ENCODE data around the gene KIF20B. TPM values are rescaled to one million over a fixed set of nuclear protein-coding genes. Genes with fewer than 3 reads are reported as not detected.
A peak's percentile ranks its signal among the peaks of the same experiment; 100 is the strongest.

The KIF20B gene
- total RNA-seq, 2 experiments from 2014 or later, result 66.4 to 85.7 TPM

- no peaks in the 10 kb centered on the region for H3K4me1 Mint-ChIP-seq
- ChIA-PET CTCF (interaction anchor here (1.2 to 1.4 kb wide), 2 partner anchors 10 to 12 kb away, joined by 3 to 4 read pairs; no protein-coding TSS in a partner anchor), POLR2A (no interaction called here)
- no peaks in the 10 kb centered on the region for H3K36me3 Mint-ChIP-seq (ENCODE audit: low read depth)
- peaks cover 21% of the 10 kb centered on the region for H3K27me3 Mint-ChIP-seq
- DNase-seq, result no peak
- H3K27ac Mint-ChIP-seq, result no peak overlapping the region
- no peak overlapping the region for H3K4me3 Mint-ChIP-seq
- no peaks in the 10 kb centered on the region for H3K9me3 Mint-ChIP-seq
Observed at GRCh38 chr10:89665302-89665701, 36.1 kb upstream of the KIF20B start.

GRCh38 chr10:89666138-89666537 is 35.3 kb upstream of the KIF20B start:
- Mint-ChIP-seq H3K4me1 (no peaks in the 10 kb centered on the region), H3K27ac (no peak overlapping the region), H3K9me3 (no peaks in the 10 kb centered on the region), H3K36me3 (ENCODE audit: low read depth) (no peaks in the 10 kb centered on the region), H3K27me3 (peaks cover 21% of the 10 kb centered on the region), H3K4me3 (no peak overlapping the region)
- no peak for DNase-seq
- POLR2A ChIA-PET, result no interaction called here
- CTCF ChIA-PET, result no interaction called here

- no peaks in the 10 kb centered on the region for H3K36me3 Mint-ChIP-seq (ENCODE audit: low read depth)
- no peaks in the 10 kb centered on the region for H3K4me1 Mint-ChIP-seq
- H3K27me3 Mint-ChIP-seq, result peaks cover 17% of the 10 kb centered on the region
- no peak overlapping the region for H3K4me3 Mint-ChIP-seq
- no peak for DNase-seq
- no peak overlapping the region for H3K27ac Mint-ChIP-seq
- no peaks in the 10 kb centered on the region for H3K9me3 Mint-ChIP-seq
- ChIA-PET CTCF (interaction anchor here (0.6 to 1.2 kb wide), 3 partner anchors 9 to 16 kb away, joined by 3 read pairs; no protein-coding TSS in a partner anchor), POLR2A (no interaction called here)
Observed at GRCh38 chr10:89668386-89669071, 32.9 kb upstream of the KIF20B start.

- Mint-ChIP-seq H3K9me3 (no peaks in the 10 kb centered on the region), H3K27ac (no peak overlapping the region), H3K4me3 (no peak overlapping the region), H3K36me3 (ENCODE audit: low read depth) (no peaks in the 10 kb centered on the region), H3K27me3 (peaks cover 17% of the 10 kb centered on the region), H3K4me1 (no peaks in the 10 kb centered on the region)
- DNase-seq, result no peak
- CTCF ChIA-PET, result no interaction called here
- POLR2A ChIA-PET, result no interaction called here
Observed at GRCh38 chr10:89669985-89670384, 31.4 kb upstream of the KIF20B start.

- H3K27ac Mint-ChIP-seq, result no peak overlapping the region
- POLR2A ChIA-PET, result no interaction called here
- H3K9me3 Mint-ChIP-seq, result no peaks in the 10 kb centered on the region
- H3K27me3 Mint-ChIP-seq, result peaks cover 14% of the 10 kb centered on the region
- no peaks in the 10 kb centered on the region for H3K36me3 Mint-ChIP-seq (ENCODE audit: low read depth)
- H3K4me1 Mint-ChIP-seq, result no peaks in the 10 kb centered on the region
- CTCF ChIA-PET, result no interaction called here
- H3K4me3 Mint-ChIP-seq, result no peak overlapping the region
- DNase-seq, result no peak
Observed at GRCh38 chr10:89670926-89671325, 30.5 kb upstream of the KIF20B start.

GRCh38 chr10:89677341-89677740 is 24.0 kb upstream of the KIF20B start:
- POLR2A ChIA-PET, result no interaction called here
- CTCF ChIA-PET, result interaction anchor here (1.2 kb wide), 1 partner anchor 9 kb away, joined by 3 read pairs; no protein-coding TSS in a partner anchor
- no peaks in the 10 kb centered on the region for H3K36me3 Mint-ChIP-seq (ENCODE audit: low read depth)
- H3K9me3 Mint-ChIP-seq, result no peaks in the 10 kb centered on the region
- H3K4me1 Mint-ChIP-seq, result no peaks in the 10 kb centered on the region
- no peak overlapping the region for H3K4me3 Mint-ChIP-seq
- H3K27ac Mint-ChIP-seq, result no peak overlapping the region
- peaks cover 10% of the 10 kb centered on the region for H3K27me3 Mint-ChIP-seq
- no peak for DNase-seq

- no peak overlapping the region for H3K27ac Mint-ChIP-seq
- ChIA-PET CTCF (interaction anchor here (1.0 kb wide), 1 partner anchor 16 kb away, joined by 3 read pairs; no protein-coding TSS in a partner anchor), POLR2A (no interaction called here)
- H3K36me3 Mint-ChIP-seq (ENCODE audit: low read depth), result no peaks in the 10 kb centered on the region
- no peak for DNase-seq
- no peak overlapping the region for H3K4me3 Mint-ChIP-seq
- no peaks in the 10 kb centered on the region for H3K9me3 Mint-ChIP-seq
- no peaks in the 10 kb centered on the region for H3K4me1 Mint-ChIP-seq
- peaks cover 19% of the 10 kb centered on the region for H3K27me3 Mint-ChIP-seq
Observed at GRCh38 chr10:89679986-89680385, 21.4 kb upstream of the KIF20B start.

GRCh38 chr10:89683883-89684282 is 17.5 kb upstream of the KIF20B start:
- DNase-seq, result no peak
- Mint-ChIP-seq H3K4me1 (peaks cover 2% of the 10 kb centered on the region), H3K4me3 (no peak overlapping the region), H3K9me3 (no peaks in the 10 kb centered on the region), H3K27ac (no peak overlapping the region), H3K27me3 (peaks cover 27% of the 10 kb centered on the region), H3K36me3 (ENCODE audit: low read depth) (no peaks in the 10 kb centered on the region)
- ChIA-PET CTCF (interaction anchor here (1.4 to 1.7 kb wide), 2 partner anchors 15 to 25 kb away, joined by 3 read pairs; no protein-coding TSS in a partner anchor), POLR2A (no interaction called here)

- Mint-ChIP-seq H3K27me3 (peaks cover 27% of the 10 kb centered on the region), H3K4me1 (peaks cover 2% of the 10 kb centered on the region), H3K9me3 (no peaks in the 10 kb centered on the region), H3K27ac (no peak overlapping the region), H3K4me3 (no peak overlapping the region), H3K36me3 (ENCODE audit: low read depth) (no peaks in the 10 kb centered on the region)
- ChIA-PET POLR2A (no interaction called here), CTCF (interaction anchor here (1.7 kb wide), 1 partner anchor 16 kb away, joined by 3 read pairs; no protein-coding TSS in a partner anchor)
- DNase-seq, result no peak
Observed at GRCh38 chr10:89684604-89685003, 16.8 kb upstream of the KIF20B start.

GRCh38 chr10:89685936-89686335 is 15.5 kb upstream of the KIF20B start:
- DNase-seq, result no peak
- Mint-ChIP-seq H3K27ac (peak overlapping the region; percentile 47), H3K36me3 (ENCODE audit: low read depth) (no peaks in the 10 kb centered on the region), H3K4me1 (peaks cover 2% of the 10 kb centered on the region), H3K4me3 (no peak overlapping the region), H3K9me3 (no peaks in the 10 kb centered on the region), H3K27me3 (peaks cover 22% of the 10 kb centered on the region)
- POLR2A ChIA-PET, result no interaction called here
- CTCF ChIA-PET, result interaction anchor here (0.7 kb wide), 1 partner anchor 93 kb away, joined by 3 read pairs; no protein-coding TSS in a partner anchor

GRCh38 chr10:89690027-89690426 is 11.4 kb upstream of the KIF20B start:
- H3K36me3 Mint-ChIP-seq (ENCODE audit: low read depth), result no peaks in the 10 kb centered on the region
- no peak for DNase-seq
- peaks cover 13% of the 10 kb centered on the region for H3K27me3 Mint-ChIP-seq
- H3K4me3 Mint-ChIP-seq, result no peak overlapping the region
- H3K27ac Mint-ChIP-seq, result no peak overlapping the region
- POLR2A ChIA-PET, result no interaction called here
- no peaks in the 10 kb centered on the region for H3K9me3 Mint-ChIP-seq
- CTCF ChIA-PET, result no interaction called here
- H3K4me1 Mint-ChIP-seq, result peaks cover 2% of the 10 kb centered on the region

GRCh38 chr10:89692416-89692815 is 9.0 kb upstream of the KIF20B start:
- Mint-ChIP-seq H3K27ac (no peak overlapping the region), H3K4me1 (no peaks in the 10 kb centered on the region), H3K27me3 (peaks cover 2% of the 10 kb centered on the region), H3K9me3 (no peaks in the 10 kb centered on the region), H3K4me3 (no peak overlapping the region), H3K36me3 (ENCODE audit: low read depth) (no peaks in the 10 kb centered on the region)
- DNase-seq, result no peak
- POLR2A ChIA-PET, result no interaction called here
- CTCF ChIA-PET, result interaction anchor here (1.6 kb wide), 1 partner anchor 9 kb away, joined by 4 read pairs; the partner anchor contains the start of gene KIF20B

GRCh38 chr10:89693176-89693575 is 8.2 kb upstream of the KIF20B start:
- no peaks in the 10 kb centered on the region for H3K9me3 Mint-ChIP-seq

More at GRCh38 chr10:89693176-89693575, 8.2 kb upstream of the KIF20B start:
- ChIA-PET POLR2A (no interaction called here), CTCF (interaction anchor here (0.9 kb wide), 1 partner anchor 49 kb away, joined by 3 read pairs; no protein-coding TSS in a partner anchor)
- Mint-ChIP-seq H3K4me1 (no peaks in the 10 kb centered on the region), H3K27ac (no peak overlapping the region), H3K27me3 (no peaks in the 10 kb centered on the region), H3K4me3 (no peak overlapping the region), H3K36me3 (ENCODE audit: low read depth) (no peaks in the 10 kb centered on the region)
- DNase-seq, result no peak
